HAP-1 (cell line): ENCODE measurements around the gene WSCD2.
"Not testable (repeated sequence)": the region's sequence is repeated elsewhere in the genome, so short reads cannot be mapped to it uniquely, and the experiment has no call there.

Experiments
- DNase-seq, 2 experiments: peaks; one replicate each; pipeline ENCODE4 v3.0.0-alpha.2; 2016 to 2020; ENCODE audit warnings: low spot score in 2 of 2
- H3K27me3 ChIP-seq: fragments of 250-450 bp; sonication (Bioruptor Pico); 2 replicates; pipeline ENCODE4 v1.5.1; 2020; ENCODE audit warnings: low read depth, mild to moderate bottlenecking, moderate library complexity
- H3K36me3 ChIP-seq: fragments of 250-450 bp; sonication (Bioruptor Pico); replicated peaks from 2 replicates; pipeline ENCODE4 v1.5.1; 2020; ENCODE audit warnings: mild to moderate bottlenecking
- H3K4me1 ChIP-seq: fragments of 250-450 bp; sonication (Bioruptor Pico); 2 replicates; pipeline ENCODE4 v1.5.1; 2020; ENCODE audit warnings: mild to moderate bottlenecking
- H3K4me3 ChIP-seq: fragments of 250-450 bp; sonication (Bioruptor Pico); 2 replicates; pipeline ENCODE4 v1.5.1; 2020; ENCODE audit warnings: mild to moderate bottlenecking, moderate library complexity
- H3K9me3 ChIP-seq: fragments of 250-450 bp; sonication (Bioruptor Pico); 2 replicates; pipeline ENCODE4 v1.5.1; 2020; ENCODE audit warnings: mild to moderate bottlenecking, moderate library complexity
- in situ Hi-C: fragments of 300-500 bp; cut with MboI; formaldehyde crosslinking; loops from 3 replicates; pipeline ENCODE4 v1.14.3; 2020; ENCODE audit warnings: low sequenced_read_pairs, inconsistent platforms, mixed read lengths

The WSCD2 gene

DNA sequence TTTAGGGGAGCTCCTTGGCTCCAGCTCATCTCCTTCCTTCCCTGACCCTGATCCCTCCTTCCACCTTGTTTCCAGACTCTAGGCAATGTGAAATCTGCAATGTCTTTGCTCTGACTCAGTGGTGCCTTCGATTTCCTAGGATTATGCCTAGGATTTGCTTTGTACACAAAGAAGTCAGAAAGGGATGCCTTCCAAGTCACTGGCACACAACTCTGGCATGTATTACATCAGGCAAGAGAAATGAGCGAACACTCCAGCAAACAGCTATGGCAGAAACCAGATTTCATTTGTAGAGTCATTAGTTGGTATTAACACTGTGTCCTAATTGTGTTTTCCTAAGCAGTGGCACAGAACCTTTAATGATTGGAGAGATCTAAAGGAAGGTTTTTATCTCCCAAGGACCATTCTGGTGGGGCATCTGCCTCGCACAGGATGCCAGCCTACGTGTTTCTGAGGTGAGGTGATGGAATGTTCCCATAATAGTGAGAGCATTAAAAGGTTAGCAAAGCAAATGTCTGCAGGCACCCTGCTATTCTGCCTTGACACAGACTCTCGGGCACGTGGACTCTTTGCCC is 84.9 kb downstream of the WSCD2 start:
- Histone ChIP-seq H3K4me3 (no peak overlapping the region), H3K9me3 (no peaks in the 10 kb centered on the region), H3K36me3 (no peaks in the 10 kb centered on the region), H3K27me3 (no peaks in the 10 kb centered on the region), H3K4me1 (no peaks in the 10 kb centered on the region)
- in situ Hi-C loops = no loop called here
- no peak for DNase-seq

DNA sequence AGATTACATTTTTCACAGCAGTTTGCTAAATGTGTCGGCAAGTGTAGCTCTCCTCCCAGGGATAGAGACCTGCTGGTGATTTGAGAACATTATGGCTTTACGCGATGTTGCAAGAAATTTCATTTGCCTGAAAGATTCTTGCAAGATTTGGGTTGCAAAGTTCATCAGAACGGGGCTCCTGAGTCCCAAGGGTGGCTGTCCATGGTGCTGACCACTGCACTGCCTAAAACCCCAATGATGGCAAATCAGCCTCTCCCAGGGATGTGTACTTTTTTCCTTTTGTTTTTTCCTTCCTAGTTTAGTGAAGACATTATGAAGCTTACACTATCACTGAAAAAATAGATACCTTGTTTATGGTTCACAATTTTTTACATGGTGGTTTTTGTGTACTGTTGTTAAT is 85.4 kb downstream of the WSCD2 start:
- DNase-seq = peak in 1 of 2 experiments; percentile 57
- no peak overlapping the region for H3K4me3 ChIP-seq
- H3K36me3 ChIP-seq = no peaks in the 10 kb centered on the region
- no peaks in the 10 kb centered on the region for H3K27me3 ChIP-seq
- no peaks in the 10 kb centered on the region for H3K9me3 ChIP-seq
- H3K4me1 ChIP-seq = no peaks in the 10 kb centered on the region
- in situ Hi-C loops = no loop called here

DNA sequence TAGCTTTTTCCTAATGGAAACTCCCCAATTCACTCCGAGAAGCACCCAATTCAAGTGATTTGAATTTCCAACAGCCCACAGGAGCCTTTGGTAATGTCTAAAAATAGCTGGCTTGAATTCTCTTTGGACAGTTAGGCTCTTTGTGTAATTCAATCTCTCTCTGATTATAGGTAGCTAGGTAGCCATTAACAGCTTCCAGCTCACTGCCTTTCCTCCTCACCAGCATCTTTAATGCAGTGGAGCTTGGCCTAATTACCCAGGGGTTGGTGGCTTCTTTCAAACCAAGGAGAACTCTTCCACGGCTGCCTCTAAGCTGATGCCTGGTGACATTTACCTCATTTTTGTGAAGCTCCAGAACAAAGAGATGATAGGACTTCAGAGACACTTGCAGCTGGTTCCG is 86.4 kb downstream of the WSCD2 start:
- Histone ChIP-seq H3K4me1 (no peaks in the 10 kb centered on the region), H3K4me3 (no peak overlapping the region), H3K9me3 (no peaks in the 10 kb centered on the region), H3K36me3 (no peaks in the 10 kb centered on the region), H3K27me3 (no peaks in the 10 kb centered on the region)
- DNase-seq = no peak
- in situ Hi-C loops = no loop called here

DNA sequence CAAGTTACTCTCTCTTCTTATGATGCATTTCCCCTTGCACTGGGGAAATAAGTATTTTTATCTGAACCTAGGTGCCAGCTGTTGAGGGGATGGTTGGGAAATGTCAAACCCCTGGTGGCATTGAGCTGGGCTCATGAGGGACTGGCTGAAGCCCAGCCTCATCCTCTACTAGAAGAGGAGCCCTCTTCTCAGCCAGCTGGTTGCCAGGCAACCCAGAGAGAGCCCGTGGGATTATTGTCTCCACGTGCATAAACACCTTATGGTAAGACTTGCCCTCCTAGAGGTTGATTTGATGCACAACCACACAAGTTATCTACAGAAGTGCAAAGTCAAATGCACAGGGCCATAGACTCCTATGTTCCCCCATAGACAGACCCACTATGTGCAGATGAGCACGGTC is 89.8 kb downstream of the WSCD2 start:
- Histone ChIP-seq H3K4me3 (no peak overlapping the region), H3K9me3 (no peaks in the 10 kb centered on the region), H3K36me3 (no peaks in the 10 kb centered on the region), H3K4me1 (no peaks in the 10 kb centered on the region), H3K27me3 (no peaks in the 10 kb centered on the region)
- no peak for DNase-seq
- in situ Hi-C loops = no loop called here

DNA sequence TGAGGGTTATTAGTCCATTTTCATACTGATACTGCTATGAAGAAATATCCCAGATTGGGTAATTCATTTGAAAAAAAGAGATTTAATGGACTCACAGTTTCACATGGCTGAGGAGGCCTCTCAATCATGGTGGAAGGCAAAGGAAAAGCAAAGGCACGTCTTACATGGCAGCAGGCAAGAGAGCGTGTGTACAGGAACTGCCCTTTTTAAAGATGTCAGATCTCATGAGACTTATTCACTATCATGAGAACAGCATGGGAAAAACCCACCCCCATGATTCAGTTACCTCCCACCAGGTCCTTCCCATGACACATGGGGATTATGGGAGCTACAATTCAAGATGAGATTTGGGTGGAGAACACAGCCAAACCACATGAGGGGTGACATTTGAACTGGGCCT is 96.0 kb downstream of the WSCD2 start:
- in situ Hi-C loops, H3K4me3 ChIP-seq, H3K36me3 ChIP-seq, H3K4me1 ChIP-seq, H3K27me3 ChIP-seq, H3K9me3 ChIP-seq, DNase-seq: not testable (repeated sequence)

DNA sequence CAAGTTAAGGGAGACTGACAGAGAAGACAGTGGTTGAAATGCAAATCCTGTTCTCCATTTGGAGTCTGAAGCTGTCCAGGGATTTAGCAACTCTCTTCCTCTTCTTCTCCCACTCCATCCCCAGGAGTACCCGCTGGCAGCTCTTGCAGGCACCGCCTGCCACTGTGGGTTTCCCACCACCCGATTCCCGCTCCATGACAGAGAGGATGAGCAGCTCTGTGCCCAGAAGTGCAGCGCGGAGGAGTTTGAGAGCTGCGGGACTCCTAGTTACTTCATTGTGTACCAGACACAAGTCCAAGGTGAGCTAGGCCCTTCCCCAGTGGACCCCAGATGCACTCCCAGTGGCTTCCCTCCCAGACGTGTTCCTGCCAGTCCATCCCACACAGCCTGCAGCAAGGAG is 97.8 kb downstream of the WSCD2 start:
- H3K4me1 ChIP-seq = no peaks in the 10 kb centered on the region
- in situ Hi-C loops = no loop called here

DNA sequence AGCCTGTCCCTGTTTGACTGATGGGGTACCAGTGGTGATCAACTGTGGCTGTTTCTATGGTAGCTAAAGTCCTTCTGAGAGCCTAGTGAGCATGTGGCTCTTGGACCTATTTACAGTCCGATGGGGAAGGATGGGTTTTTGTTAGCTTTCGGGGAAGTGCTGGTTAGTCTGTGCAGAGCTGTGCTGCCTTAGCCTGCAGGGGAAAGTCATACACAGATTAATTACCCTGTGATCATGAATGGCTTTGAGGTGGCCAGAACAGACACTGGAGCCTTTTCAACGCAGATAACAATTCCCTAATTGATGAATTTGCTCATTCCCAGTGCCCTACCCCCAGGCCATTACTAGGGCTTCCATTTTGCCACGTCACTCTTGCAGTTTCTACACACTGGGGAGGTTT is 99.7 kb downstream of the WSCD2 start:
- no peak overlapping the region for H3K4me3 ChIP-seq
- DNase-seq = no peak
- H3K36me3 ChIP-seq = no peaks in the 10 kb centered on the region
- H3K27me3 ChIP-seq = no peaks in the 10 kb centered on the region
- no peaks in the 10 kb centered on the region for H3K9me3 ChIP-seq
- in situ Hi-C loops = no loop called here
- no peaks in the 10 kb centered on the region for H3K4me1 ChIP-seq

More for the DNA sequence above, 97.8 kb downstream of the WSCD2 start:
- Histone ChIP-seq H3K27me3 (no peaks in the 10 kb centered on the region), H3K9me3 (no peaks in the 10 kb centered on the region), H3K4me3 (no peak overlapping the region), H3K36me3 (no peaks in the 10 kb centered on the region)
- DNase-seq = no peak

DNA sequence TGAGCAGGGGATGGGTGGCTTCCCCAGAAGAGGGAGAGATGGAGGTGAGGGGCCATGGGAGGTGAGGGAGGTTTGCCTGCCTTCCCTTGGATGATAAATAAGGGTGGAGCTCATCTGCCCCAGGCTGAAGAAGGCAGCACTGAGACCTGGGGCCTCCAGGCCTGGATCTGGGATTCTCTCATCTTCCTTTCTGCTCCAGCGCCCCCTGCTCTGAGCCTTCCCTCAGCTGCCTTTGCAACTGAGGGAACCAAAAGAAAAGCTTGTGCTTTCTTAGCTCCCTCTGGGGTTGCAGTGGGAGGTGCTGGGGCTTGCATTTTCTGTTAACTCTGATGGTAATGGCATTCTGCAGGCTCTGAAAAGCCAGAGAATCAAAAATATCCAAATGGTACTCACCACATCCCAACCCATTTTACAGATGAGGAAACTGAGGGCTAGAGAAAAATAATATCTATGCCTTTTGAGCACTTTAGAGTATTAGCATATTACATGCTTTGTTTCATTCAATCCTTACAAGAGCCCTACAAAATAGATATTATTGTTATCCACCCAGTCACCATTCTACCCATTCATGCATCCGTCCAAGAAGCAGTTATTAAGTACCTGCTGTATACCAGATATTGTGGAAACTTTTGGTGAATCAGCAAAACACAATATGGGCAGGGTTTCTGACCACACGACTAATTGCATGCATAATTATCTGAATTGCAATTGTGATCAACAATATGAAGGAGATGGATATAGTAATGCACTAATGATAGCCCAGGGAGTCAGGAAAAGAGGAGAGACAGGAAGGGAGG is 102.2 kb downstream of the WSCD2 start:
- no peak overlapping the region for H3K4me3 ChIP-seq
- H3K36me3 ChIP-seq = no peaks in the 10 kb centered on the region
- in situ Hi-C loops = no loop called here
- H3K4me1 ChIP-seq = no peaks in the 10 kb centered on the region
- DNase-seq = no peak
- no peaks in the 10 kb centered on the region for H3K9me3 ChIP-seq
- no peaks in the 10 kb centered on the region for H3K27me3 ChIP-seq

DNA sequence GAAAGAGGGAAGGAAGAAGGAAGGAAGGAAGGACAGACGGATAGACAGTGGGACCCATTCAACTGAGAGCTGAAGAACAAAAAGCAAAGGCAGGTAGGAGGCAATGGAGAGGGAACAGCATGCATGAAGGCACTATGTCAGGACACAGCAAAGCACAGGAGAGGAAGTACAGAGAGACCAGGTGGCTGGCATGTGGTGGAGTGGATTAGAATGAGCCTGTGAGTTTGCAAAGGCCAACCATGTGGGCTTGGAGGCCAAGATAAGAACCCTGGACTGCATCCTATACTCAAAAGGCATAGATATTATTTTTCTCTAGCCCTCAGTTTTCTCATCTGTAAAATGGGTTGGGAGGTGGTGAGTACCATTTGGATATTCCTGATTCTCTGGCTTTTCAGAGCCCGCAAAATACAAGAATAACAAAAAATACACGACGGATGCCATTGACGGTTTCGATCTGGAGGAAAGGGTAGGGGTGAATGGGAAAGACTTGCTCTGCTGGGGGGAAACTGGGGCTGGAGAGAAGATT is 102.9 kb downstream of the WSCD2 start:
- in situ Hi-C loops = no loop called here
- Histone ChIP-seq H3K9me3 (no peaks in the 10 kb centered on the region), H3K4me3 (no peak overlapping the region), H3K36me3 (no peaks in the 10 kb centered on the region), H3K27me3 (no peaks in the 10 kb centered on the region), H3K4me1 (no peaks in the 10 kb centered on the region)
- no peak for DNase-seq

DNA sequence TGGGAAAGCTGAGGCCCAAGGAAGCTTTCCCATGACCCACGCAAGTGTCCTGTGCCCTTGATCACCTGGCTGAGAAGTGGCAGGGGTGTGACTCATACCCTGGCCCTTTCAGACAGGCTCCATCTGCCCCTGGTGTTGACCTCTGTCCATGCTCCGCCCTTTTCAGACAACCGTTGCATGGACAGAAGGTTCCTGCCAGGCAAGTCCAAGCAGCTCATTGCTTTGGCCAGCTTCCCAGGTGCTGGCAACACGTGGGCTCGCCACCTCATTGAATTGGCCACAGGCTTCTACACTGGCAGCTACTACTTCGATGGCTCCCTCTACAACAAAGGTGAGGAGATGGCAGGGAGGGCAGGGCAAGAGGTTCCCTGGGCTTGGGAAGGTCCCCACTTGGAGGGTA is 103.5 kb downstream of the WSCD2 start:
- in situ Hi-C loops = no loop called here

DNA sequence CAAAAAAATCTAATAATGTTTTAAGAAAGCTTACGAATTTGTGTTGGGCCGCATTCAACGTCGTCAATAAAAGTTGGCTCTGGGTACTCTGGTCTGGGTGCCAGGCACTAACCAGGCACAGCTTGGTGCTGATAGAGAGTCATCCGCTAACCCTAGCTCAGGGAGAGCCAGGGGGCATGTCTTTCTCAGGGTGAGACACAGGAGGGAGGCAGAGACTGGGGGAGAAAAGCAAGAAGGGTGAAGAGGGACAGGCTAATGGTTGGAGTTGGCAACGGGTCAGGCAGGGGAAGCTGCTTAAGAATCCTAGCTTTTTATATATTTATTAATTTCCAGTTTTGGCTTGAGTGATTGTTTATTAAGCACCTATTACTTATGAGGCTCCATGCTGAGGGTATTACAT is 105.1 kb downstream of the WSCD2 start:
- Histone ChIP-seq H3K4me3 (no peak overlapping the region), H3K4me1 (no peaks in the 10 kb centered on the region), H3K27me3 (no peaks in the 10 kb centered on the region), H3K9me3 (no peaks in the 10 kb centered on the region), H3K36me3 (no peaks in the 10 kb centered on the region)
- in situ Hi-C loops = no loop called here
- no peak for DNase-seq

More for the DNA sequence above, 103.5 kb downstream of the WSCD2 start:
- Histone ChIP-seq H3K4me1 (no peaks in the 10 kb centered on the region), H3K9me3 (no peaks in the 10 kb centered on the region), H3K4me3 (no peak overlapping the region), H3K27me3 (no peaks in the 10 kb centered on the region), H3K36me3 (no peaks in the 10 kb centered on the region)
- DNase-seq = no peak

DNA sequence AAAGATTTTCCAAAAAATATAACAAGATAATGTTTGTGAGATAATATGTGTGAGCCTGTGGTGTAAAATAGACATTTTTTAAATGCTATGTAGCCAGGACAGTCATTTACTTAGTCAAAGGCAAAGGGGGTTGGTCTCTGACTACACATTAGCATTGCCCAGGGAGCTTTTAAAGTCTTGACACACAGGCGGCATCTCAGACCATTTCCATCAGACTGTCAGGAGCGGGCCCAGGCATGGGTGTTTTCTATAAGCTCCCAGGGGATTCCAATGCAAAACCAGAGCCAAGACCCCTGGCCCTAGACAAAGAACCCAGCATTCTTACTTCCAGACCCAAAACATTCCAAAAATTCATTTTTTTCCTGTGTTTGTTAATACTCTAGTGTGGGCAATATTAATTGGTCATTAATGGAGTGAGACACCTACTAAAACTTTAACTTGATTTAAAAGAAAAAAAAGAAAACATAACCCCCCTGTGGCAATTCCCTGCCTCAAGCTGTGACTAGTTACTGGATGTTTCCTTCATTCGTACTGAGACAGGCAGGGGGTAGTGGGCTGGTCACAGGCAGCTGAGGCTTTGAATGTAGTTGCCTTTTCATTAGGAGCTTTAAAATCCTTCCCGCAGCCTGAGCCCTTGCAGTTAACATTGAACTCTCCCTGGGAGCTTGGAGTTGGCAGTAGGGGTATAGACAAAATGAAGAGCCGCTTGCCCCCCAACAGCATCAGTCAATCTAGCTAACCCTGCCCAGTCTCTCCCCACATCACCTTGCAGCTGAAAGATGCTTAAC is 106.3 kb downstream of the WSCD2 start:
- H3K9me3 ChIP-seq = no peaks in the 10 kb centered on the region
- DNase-seq = no peak
- H3K4me3 ChIP-seq = no peak overlapping the region
- no peaks in the 10 kb centered on the region for H3K4me1 ChIP-seq
- no peaks in the 10 kb centered on the region for H3K36me3 ChIP-seq
- in situ Hi-C loops = no loop called here
- no peaks in the 10 kb centered on the region for H3K27me3 ChIP-seq

DNA sequence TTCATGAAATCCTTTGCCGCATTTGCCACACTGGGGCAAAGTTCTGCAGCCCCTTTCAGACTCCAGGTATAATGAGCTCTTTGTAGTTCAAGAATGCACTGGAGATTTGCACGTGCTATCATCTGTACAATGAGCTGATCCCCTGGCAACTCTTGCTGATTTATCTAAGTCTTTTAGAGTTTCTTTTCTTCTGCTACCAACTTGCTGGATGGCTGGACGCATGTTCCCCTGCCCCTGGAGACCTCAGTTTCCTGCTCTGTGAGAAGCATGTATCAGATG is 106.8 kb downstream of the WSCD2 start:
- no peak for DNase-seq
- Histone ChIP-seq H3K36me3 (no peaks in the 10 kb centered on the region), H3K4me1 (no peaks in the 10 kb centered on the region), H3K9me3 (no peaks in the 10 kb centered on the region), H3K4me3 (no peak overlapping the region), H3K27me3 (no peaks in the 10 kb centered on the region)
- in situ Hi-C loops = no loop called here

DNA sequence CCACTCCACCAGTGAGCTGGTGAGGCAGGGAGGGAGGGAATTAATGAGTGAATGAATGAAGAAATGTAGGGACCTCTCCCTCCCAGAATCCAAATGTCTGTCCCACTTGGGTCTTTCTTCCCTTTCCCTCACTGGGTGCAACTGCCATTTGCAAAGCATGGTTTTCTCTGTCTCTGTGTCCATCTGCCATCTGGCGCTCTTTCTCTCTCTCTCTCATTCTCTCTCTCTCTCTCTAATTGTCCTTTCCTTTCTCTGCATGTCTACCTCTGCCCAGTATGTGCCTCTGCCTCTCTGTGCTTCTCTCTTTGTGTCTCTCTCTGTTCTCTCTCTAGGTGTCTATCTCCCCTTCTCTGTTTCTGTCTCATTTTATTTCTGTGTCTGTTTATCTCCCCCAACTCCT is 107.3 kb downstream of the WSCD2 start:
- H3K4me1 ChIP-seq = no peaks in the 10 kb centered on the region
- no peaks in the 10 kb centered on the region for H3K36me3 ChIP-seq
- in situ Hi-C loops = no loop called here

More for the DNA sequence above, 107.3 kb downstream of the WSCD2 start:
- Histone ChIP-seq H3K4me3 (no peak overlapping the region), H3K9me3 (no peaks in the 10 kb centered on the region), H3K27me3 (no peaks in the 10 kb centered on the region)
- no peak for DNase-seq
